Stomach (tissue), 9 donors: ENCODE data around the gene KIRREL3. TPM values are rescaled to one million over a fixed set of nuclear protein-coding genes. Genes with fewer than 3 reads are reported as not detected.

Experiments used
- DNase-seq, 2 donors: peaks; one replicate each; pipeline versions ENCODE4 v3.0.0 to v3.0.0-alpha.2; 2013 to 2019
- H3K27ac ChIP-seq, 5 donors: fragments of 200-600 bp in 4 of 5; sonication (generic) in 4 of 5; one replicate each; pipeline ENCODE4 v1.5.1; 2013 to 2019; ENCODE audit warnings: mild to moderate bottlenecking in 1 of 5, moderate library complexity in 1 of 5
- H3K27me3 ChIP-seq, 3 donors: fragments of 200-600 bp; sonication (generic); one replicate each; pipeline ENCODE4 v1.5.1; 2017 to 2019; ENCODE audit warnings: mixed run types in 1 of 3
- H3K36me3 ChIP-seq, 4 donors: fragments of 200-600 bp; sonication (generic); 1 replicate in 3 of 4; 2 replicates in 1 of 4; pipeline ENCODE4 v1.5.1; 2016 to 2019
- H3K4me1 ChIP-seq, 4 donors: fragments of 200-600 bp; sonication (generic); one replicate each; pipeline ENCODE4 v1.5.1; 2016 to 2019
- H3K4me3 ChIP-seq, 4 donors: fragments of 200-600 bp; sonication (generic) in 3 of 4; one replicate each; pipeline ENCODE4 v1.5.1; 2016 to 2019; ENCODE audit warnings: mild to moderate bottlenecking in 1 of 4
- H3K9me3 ChIP-seq, 4 donors: fragments of 200-600 bp; sonication (generic); one replicate each; pipeline ENCODE4 v1.5.1; 2016 to 2019
- CTCF ChIP-seq, 7 experiments: fragments of 450-650 bp in 4 of 7; fragments of 200-600 bp in 3 of 7; sonication (generic) in 3 of 7; IDR thresholded peaks; one replicate each; pipeline ENCODE4 v1.5.1; 2016 to 2019; ENCODE audit warnings: antibody characterized with exemption in 7 of 7, control low read depth in 2 of 7, mild to moderate bottlenecking in 1 of 7
- EP300 ChIP-seq: sonication (generic); formaldehyde crosslinking; IDR thresholded peaks from one replicate; pipeline ENCODE4 v1.6.1; 2017; ENCODE audit warnings: antibody characterized with exemption
- POLR2A ChIP-seq, 4 donors: fragments of 450-650 bp; IDR thresholded peaks; one replicate each; pipeline ENCODE4 v1.6.1; 2016; ENCODE audit warnings: antibody characterized with exemption in 4 of 4, control low read depth in 2 of 4, mild to moderate bottlenecking in 1 of 4, moderate library complexity in 1 of 4
- POLR2AphosphoS5 ChIP-seq, 3 donors: sonication (generic); formaldehyde crosslinking; IDR thresholded peaks; one replicate each; pipeline ENCODE4 v1.6.1; 2016; ENCODE audit warnings: antibody characterized with exemption in 3 of 3
- WGBS, 5 donors: extraction: QIAGEN DNeasy Blood & Tissue Kit in 3 of 5; methylation state at CpG; one replicate each; pipeline versions ENCODE4 v1.1.5 to v1.1.7; 2013 to 2018; 5-methylcytosine and 5-hydroxymethylcytosine counted together
- intact Hi-C: fragments of 100-400 bp; cut with DNase I; formaldehyde crosslinking; loops from one replicate; pipeline ENCODE4 v1.15.1; 2023; ENCODE audit warnings: low total_unique reads
- polyA plus RNA-seq, 3 donors: library from polyadenylated mRNA; stranded (reverse); fragments of 200-250 nt; gene quantifications; one replicate each; pipeline ENCODE4 v1.2.3, GENCODE V29; 2013
- total RNA-seq, 5 donors: library from RNA; depleted of rRNA; stranded (reverse); fragments of >200 nt; gene quantifications; one replicate each; pipeline versions ENCODE4 v1.1.0 to v1.2.3, GENCODE V29; 2014 to 2016
- donor health status: healthy with polysubstance abuse.
- donor health status: Bipolar disorder and iron deficiency.
- donor health status: healthy.

The KIRREL3 gene
- total and polyA plus RNA-seq, 8 donors = 0.10 to 1.7 (median 0.38) TPM; not detected in 4

GRCh38 chr11:126595560-126595959 is 405.0 kb downstream of the KIRREL3 start:
- intact Hi-C loops = no loop called here
- H3K27me3 ChIP-seq = peaks cover 0 to 9% (median 0%) of the 10 kb centered on the region in 3 donors
- DNase-seq = no peak
- no peak overlapping the region for H3K27ac ChIP-seq
- no peak for TF ChIP-seq CTCF (IDR thresholded peaks at IDR 0.05)
- no peaks in the 10 kb centered on the region for H3K36me3 ChIP-seq
- 79 to 94% (median 87%) methylated on average over 3 of the region's 3 CpGs for WGBS, 5 donors
- no peaks in the 10 kb centered on the region for H3K4me1 ChIP-seq
- H3K4me3 ChIP-seq = no peak overlapping the region
- H3K9me3 ChIP-seq = no peaks in the 10 kb centered on the region

- WGBS, 5 donors = 66 to 90% (median 81%) methylated on average over 2 to 9 of the region's 9 CpGs
- intact Hi-C loops = no loop called here
- TF ChIP-seq CTCF (IDR thresholded peaks at IDR 0.05) (no peak), EP300 (no peak), POLR2AphosphoS5 (IDR thresholded peaks at IDR 0.05) (no peak), POLR2A (IDR thresholded peaks at IDR 0.05) (no peak)
- H3K9me3 ChIP-seq = no peaks in the 10 kb centered on the region
- no peak overlapping the region for H3K27ac ChIP-seq
- H3K36me3 ChIP-seq = no peaks in the 10 kb centered on the region
- no peak overlapping the region for H3K4me3 ChIP-seq
- no peak for DNase-seq
- peaks cover 0 to 14% (median 0%) of the 10 kb centered on the region in 3 donors for H3K27me3 ChIP-seq
- H3K4me1 ChIP-seq = no peaks in the 10 kb centered on the region
Measured at GRCh38 chr11:126594921-126595367, 405.6 kb downstream of the KIRREL3 start.

DNA sequence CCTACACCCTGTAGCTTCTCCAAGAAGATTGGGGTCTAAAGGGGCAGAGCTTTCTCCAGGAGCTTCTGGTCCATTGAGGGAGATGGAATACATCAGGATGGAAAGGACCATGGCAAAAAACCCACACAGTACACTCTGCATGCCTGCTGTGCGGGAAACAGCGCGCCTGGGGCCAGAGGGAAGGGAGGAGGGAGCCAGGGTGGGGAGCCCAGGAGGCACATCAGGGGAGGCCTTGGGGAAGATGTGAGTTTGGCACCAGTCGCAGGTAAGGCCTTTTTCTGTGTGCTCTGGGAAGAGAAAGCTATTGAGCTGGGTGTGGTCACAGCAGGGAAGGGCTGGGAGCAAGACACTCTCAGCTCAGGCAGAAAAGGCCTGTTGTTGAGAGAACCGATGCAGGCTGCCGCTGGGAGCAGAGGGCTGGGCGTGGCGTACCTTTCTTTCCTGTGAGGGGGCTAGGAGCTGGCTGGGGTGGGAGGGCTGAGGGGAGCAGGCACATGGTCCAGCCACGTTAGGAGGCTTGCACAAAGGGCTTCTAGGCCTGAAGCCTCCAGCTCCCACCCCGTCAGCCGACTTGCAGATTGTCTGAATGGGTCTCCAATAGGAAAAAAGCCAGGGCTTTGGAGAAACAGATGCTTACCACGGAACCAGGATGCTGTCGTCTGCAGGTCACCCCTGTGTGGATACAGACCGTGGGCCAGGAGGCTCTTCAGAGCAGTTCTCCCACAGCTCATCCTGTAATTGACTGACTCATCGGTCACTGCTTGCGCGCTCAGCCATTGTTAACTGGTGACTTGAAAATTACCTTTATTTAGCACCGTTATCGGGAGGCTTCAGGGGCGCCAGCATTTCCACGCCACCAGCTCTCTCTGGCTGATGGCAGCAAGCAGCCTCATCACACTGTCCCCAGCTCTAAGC is 407.8 kb downstream of the KIRREL3 start:
- no peaks in the 10 kb centered on the region for H3K9me3 ChIP-seq
- peaks cover 0 to 32% (median 0%) of the 10 kb centered on the region in 3 donors for H3K27me3 ChIP-seq
- intact Hi-C loops = no loop called here
- H3K36me3 ChIP-seq = no peaks in the 10 kb centered on the region
- H3K4me1 ChIP-seq = no peaks in the 10 kb centered on the region
- WGBS, 5 donors = 66 to 76% (median 70%) methylated on average over 20 to 21 of the region's 21 CpGs
- TF ChIP-seq EP300 (no peak), POLR2A (IDR thresholded peaks at IDR 0.05) (no peak), CTCF (IDR thresholded peaks at IDR 0.05) (no peak), POLR2AphosphoS5 (IDR thresholded peaks at IDR 0.05) (no peak)
- H3K27ac ChIP-seq = no peak overlapping the region
- DNase-seq = no peak
- H3K4me3 ChIP-seq = no peak overlapping the region

DNA sequence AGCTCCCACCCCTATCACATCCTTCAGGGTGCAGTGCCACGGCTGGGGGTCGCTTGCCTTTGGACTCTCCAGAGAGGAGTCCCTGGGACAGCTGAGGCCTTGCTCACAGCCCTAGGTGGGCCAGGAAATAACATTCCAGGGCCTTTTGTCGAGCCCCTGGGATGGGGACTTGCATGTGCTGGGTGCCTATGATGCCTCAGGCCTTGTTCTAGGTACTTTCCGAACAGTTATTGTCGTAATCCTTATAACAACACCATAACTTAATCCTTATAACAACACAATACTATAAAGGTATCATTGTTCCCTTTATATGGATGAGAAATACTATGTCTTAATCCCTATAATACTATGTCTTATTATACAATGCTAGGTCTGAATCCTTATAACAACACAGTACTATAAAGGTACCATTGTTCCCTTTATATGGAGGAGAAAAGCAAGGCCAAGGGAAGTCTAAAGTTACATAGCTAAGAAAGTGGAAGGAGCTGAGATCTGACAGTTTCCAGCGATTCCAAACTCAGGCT is 408.5 kb downstream of the KIRREL3 start:
- H3K4me1 ChIP-seq = no peaks in the 10 kb centered on the region
- TF ChIP-seq CTCF (IDR thresholded peaks at IDR 0.05) = no peak
- no peak for TF ChIP-seq POLR2A (IDR thresholded peaks at IDR 0.05)
- no peak for TF ChIP-seq EP300
- TF ChIP-seq POLR2AphosphoS5 (IDR thresholded peaks at IDR 0.05) = no peak
- H3K27me3 ChIP-seq = peaks cover 0 to 32% (median 0%) of the 10 kb centered on the region in 3 donors
- H3K4me3 ChIP-seq = no peak overlapping the region
- no peak overlapping the region for H3K27ac ChIP-seq
- no peaks in the 10 kb centered on the region for H3K9me3 ChIP-seq
- no peaks in the 10 kb centered on the region for H3K36me3 ChIP-seq
- intact Hi-C loops = no loop called here
- no peak for DNase-seq
- 77 to 87% (median 80%) methylated on average over 6 of the region's 6 CpGs for WGBS, 5 donors
